Vagina (tissue), 2 donors: Measurements from ENCODE around the gene NEK6. TPM values are rescaled to one million over a fixed set of nuclear protein-coding genes. Genes with fewer than 3 reads are reported as not detected.

ENCODE experiments used
- DNase-seq, 2 donors: peaks; one replicate each; pipeline ENCODE4 v3.0.0-alpha.2; 2017; ENCODE audit errors: extremely low spot score in 2 of 2
- H3K27ac ChIP-seq: fragments of 200-600 bp; sonication (generic); one replicate; pipeline ENCODE4 v1.5.1; 2019
- H3K27me3 ChIP-seq: fragments of 200-600 bp; sonication (generic); one replicate; pipeline ENCODE4 v1.5.1; 2019
- H3K36me3 ChIP-seq, 2 donors: fragments of 200-600 bp; sonication (generic); one replicate each; pipeline ENCODE4 v1.5.1; 2017 to 2019
- H3K4me1 ChIP-seq: fragments of 200-600 bp; sonication (generic); one replicate; pipeline ENCODE4 v1.5.1; 2019
- H3K4me3 ChIP-seq, 2 donors: fragments of 200-600 bp; sonication (generic); 1 replicate in 1 of 2; 2 replicates in 1 of 2; pipeline ENCODE4 v1.5.1; 2016 to 2019
- H3K9me3 ChIP-seq: fragments of 200-600 bp; sonication (generic); one replicate; pipeline ENCODE4 v1.5.1; 2019
- CTCF ChIP-seq, 3 experiments: fragments of 450-650 bp in 2 of 3; fragments of 200-600 bp in 1 of 3; sonication (generic) in 1 of 3; IDR thresholded peaks; one replicate each; pipeline ENCODE4 v1.5.1; 2017 to 2019; ENCODE audit warnings: antibody characterized with exemption in 3 of 3, mild to moderate bottlenecking in 2 of 3, moderate library complexity in 2 of 3
- POLR2A ChIP-seq, 2 donors: fragments of 450-650 bp; IDR thresholded peaks; one replicate each; pipeline ENCODE4 v1.6.1; 2017; ENCODE audit warnings: antibody characterized with exemption in 2 of 2, mild to moderate bottlenecking in 2 of 2, moderate library complexity in 2 of 2
- POLR2AphosphoS5 ChIP-seq, 2 donors: sonication (generic); formaldehyde crosslinking; IDR thresholded peaks; one replicate each; pipeline ENCODE4 v1.9.0; 2017; ENCODE audit warnings: antibody characterized with exemption in 2 of 2, mild to moderate bottlenecking in 2 of 2, low read depth in 1 of 2; ENCODE audit not compliant: insufficient read depth in 1 of 2
- intact Hi-C: fragments of 100-400 bp; cut with DNase I; formaldehyde crosslinking; loops from one replicate; pipeline ENCODE4 v1.15.1; 2023
- total RNA-seq: library from RNA; depleted of rRNA; stranded (reverse); fragments of >200 nt; gene quantifications from one replicate; pipeline ENCODE4 v1.2.3, GENCODE V29; 2016

NEK6 gene
- total RNA-seq, 1 donor from 2014 or later, result 44.4 TPM

GRCh38 chr9:124222918-124223720, 34.6 kb upstream of the NEK6 start:
- no peak for DNase-seq
- intact Hi-C loops, result no loop called here
- TF ChIP-seq CTCF (IDR thresholded peaks at IDR 0.05) (no peak), POLR2AphosphoS5 (IDR thresholded peaks at IDR 0.05; ENCODE audit: insufficient read depth in 1 of 2, low read depth in 1 of 2) (peak in 1 of 2 donors; percentile 18)
- Histone ChIP-seq H3K27ac (no peak overlapping the region), H3K36me3 (no peaks in the 10 kb centered on the region), H3K27me3 (no peaks in the 10 kb centered on the region), H3K9me3 (no peaks in the 10 kb centered on the region), H3K4me1 (peaks cover 17% of the 10 kb centered on the region), H3K4me3 (no peak overlapping the region)

- Histone ChIP-seq H3K27me3 (no peaks in the 10 kb centered on the region), H3K36me3 (no peaks in the 10 kb centered on the region), H3K9me3 (no peaks in the 10 kb centered on the region), H3K4me1 (peaks cover 6% of the 10 kb centered on the region), H3K4me3 (no peak overlapping the region), H3K27ac (no peak overlapping the region)
- intact Hi-C loops, result no loop called here
- no peak for DNase-seq
- TF ChIP-seq CTCF (IDR thresholded peaks at IDR 0.05) (no peak), POLR2A (IDR thresholded peaks at IDR 0.05) (no peak), POLR2AphosphoS5 (IDR thresholded peaks at IDR 0.05; ENCODE audit: insufficient read depth in 1 of 2, low read depth in 1 of 2) (no peak)
Observed at GRCh38 chr9:124225945-124226344, 31.8 kb upstream of the NEK6 start.

GRCh38 chr9:124228516-124228915, 29.2 kb upstream of the NEK6 start:
- TF ChIP-seq CTCF (IDR thresholded peaks at IDR 0.05) (no peak), POLR2A (IDR thresholded peaks at IDR 0.05) (no peak), POLR2AphosphoS5 (IDR thresholded peaks at IDR 0.05; ENCODE audit: insufficient read depth in 1 of 2, low read depth in 1 of 2) (no peak)
- intact Hi-C loops, result no loop called here
- no peaks in the 10 kb centered on the region for H3K36me3 ChIP-seq
- H3K9me3 ChIP-seq, result no peaks in the 10 kb centered on the region
- no peaks in the 10 kb centered on the region for H3K27me3 ChIP-seq
- no peak overlapping the region for H3K27ac ChIP-seq
- H3K4me3 ChIP-seq, result no peak overlapping the region
- no peak for DNase-seq
- H3K4me1 ChIP-seq, result no peaks in the 10 kb centered on the region

GRCh38 chr9:124231095-124231737, 26.5 kb upstream of the NEK6 start:
- Histone ChIP-seq H3K27ac (no peak overlapping the region), H3K4me1 (no peaks in the 10 kb centered on the region), H3K27me3 (no peaks in the 10 kb centered on the region), H3K4me3 (no peak overlapping the region), H3K36me3 (no peaks in the 10 kb centered on the region), H3K9me3 (no peaks in the 10 kb centered on the region)
- no peak for DNase-seq
- TF ChIP-seq POLR2A (IDR thresholded peaks at IDR 0.05) (no peak), POLR2AphosphoS5 (IDR thresholded peaks at IDR 0.05; ENCODE audit: insufficient read depth in 1 of 2, low read depth in 1 of 2) (no peak), CTCF (IDR thresholded peaks at IDR 0.05) (no peak)
- intact Hi-C loops, result no loop called here
